Retinal pigment epithelial cell (primary cell): ENCODE measurements around the gene COPG1.
A peak's percentile ranks its signal among the peaks of the same experiment; 100 is the strongest.
"Not testable (repeated sequence)": the region's sequence is repeated elsewhere in the genome, so short reads cannot be mapped to it uniquely, and the experiment has no call there.

ENCODE experiments used
- DNase-seq: peaks from one replicate; pipeline ENCODE4 v3.0.0-alpha.2; 2010; ENCODE audit warnings: low read depth
- H3K4me3 ChIP-seq: 2 replicates; pipeline ENCODE4 v1.5.1; 2011; ENCODE audit warnings: mild to moderate bottlenecking, low read length, control low read depth, moderate library complexity
- TF ChIP-seq, protein P1 (sequence below): conservative IDR thresholded peaks from 2 replicates; pipeline ENCODE4 v1.5.1; 2011; ENCODE audit warnings: low read depth, low read length, control low read depth, inconsistent platforms

COPG1 gene

DNA sequence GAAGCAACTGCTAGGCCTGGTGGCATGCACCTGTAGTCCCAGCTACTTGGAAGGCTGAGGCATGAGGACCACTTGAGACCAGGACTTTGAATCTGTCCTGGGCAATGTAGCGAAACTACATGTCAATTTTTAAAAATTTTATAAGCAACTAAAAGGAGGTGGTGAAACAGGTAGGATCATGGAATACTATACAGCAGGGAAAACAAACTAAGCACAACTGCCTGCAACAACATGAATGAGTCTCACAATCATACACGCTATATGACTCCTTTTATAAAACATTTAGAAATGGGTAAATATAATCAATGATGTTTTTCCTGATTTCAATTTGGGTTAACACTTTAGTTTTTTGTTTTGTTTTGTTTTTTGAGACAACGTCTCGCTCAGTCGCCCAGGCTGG lies 36.2 kb upstream of the COPG1 start:
- no peak overlapping the region for H3K4me3 ChIP-seq
- TF ChIP-seq, protein P1, sequence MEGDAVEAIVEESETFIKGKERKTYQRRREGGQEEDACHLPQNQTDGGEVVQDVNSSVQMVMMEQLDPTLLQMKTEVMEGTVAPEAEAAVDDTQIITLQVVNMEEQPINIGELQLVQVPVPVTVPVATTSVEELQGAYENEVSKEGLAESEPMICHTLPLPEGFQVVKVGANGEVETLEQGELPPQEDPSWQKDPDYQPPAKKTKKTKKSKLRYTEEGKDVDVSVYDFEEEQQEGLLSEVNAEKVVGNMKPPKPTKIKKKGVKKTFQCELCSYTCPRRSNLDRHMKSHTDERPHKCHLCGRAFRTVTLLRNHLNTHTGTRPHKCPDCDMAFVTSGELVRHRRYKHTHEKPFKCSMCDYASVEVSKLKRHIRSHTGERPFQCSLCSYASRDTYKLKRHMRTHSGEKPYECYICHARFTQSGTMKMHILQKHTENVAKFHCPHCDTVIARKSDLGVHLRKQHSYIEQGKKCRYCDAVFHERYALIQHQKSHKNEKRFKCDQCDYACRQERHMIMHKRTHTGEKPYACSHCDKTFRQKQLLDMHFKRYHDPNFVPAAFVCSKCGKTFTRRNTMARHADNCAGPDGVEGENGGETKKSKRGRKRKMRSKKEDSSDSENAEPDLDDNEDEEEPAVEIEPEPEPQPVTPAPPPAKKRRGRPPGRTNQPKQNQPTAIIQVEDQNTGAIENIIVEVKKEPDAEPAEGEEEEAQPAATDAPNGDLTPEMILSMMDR = no peak
- DNase-seq = no peak

DNA sequence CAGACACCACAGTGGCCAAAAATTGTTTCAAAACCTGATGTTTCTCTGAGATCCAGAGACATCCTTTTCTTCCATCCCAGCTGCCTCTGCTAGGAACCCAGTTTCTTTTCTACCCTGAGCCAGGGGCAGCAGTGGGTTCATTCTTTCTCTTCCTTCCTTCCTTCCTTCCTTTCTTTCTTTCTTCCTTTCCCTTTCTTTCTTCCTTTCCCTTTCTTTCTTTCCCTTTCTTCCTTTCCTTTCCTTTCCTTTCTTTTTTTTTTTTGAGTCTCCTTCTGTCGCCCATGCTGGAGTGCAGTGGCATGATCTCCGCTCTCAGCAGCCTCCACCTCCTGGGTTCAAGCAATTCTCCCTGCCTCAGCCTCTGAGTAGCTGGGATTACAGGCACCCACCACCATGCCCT lies 30.7 kb upstream of the COPG1 start:
- TF ChIP-seq, protein P1 = no peak
- no peak for DNase-seq
- H3K4me3 ChIP-seq = no peak overlapping the region

DNA sequence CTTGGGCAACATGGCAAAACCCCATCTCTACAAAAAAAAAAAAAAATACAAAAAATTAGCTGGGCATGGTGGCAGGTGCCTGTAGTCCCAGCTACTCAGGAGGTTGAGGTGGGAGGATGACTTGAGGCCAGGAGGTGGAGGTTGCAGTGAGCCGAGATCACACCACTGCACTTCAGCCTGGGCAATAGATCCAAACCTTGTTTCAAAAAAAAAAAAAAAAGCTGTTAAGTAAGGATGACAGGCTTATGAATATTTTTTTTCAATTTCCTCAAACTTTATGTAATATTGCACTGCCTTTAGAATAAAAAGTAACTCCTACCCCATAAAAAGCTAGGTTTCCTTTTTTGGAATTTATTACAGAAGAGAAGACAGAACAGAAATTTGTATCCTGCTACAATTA lies 25.0 kb upstream of the COPG1 start:
- DNase-seq, H3K4me3 ChIP-seq: not testable (repeated sequence)

DNA sequence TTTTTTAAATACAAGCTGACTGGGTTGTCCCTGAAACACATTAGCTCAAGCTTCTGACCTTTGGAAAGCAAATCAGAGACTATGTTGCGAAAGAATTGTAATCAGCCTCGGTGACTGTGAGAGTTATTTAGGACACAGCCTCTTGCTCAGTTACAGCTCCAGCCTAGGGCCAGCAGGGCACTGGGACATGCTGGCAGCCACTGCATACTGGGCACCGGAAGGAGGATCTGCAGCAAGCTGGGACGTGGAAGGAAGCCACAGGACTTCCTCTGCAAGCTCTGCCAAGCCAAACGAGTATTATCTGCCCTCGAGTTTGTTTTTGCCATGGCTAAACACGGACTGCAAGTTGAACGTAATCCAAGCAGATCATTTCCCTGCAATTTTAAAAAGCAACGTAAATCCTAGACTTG lies 24.4 kb upstream of the COPG1 start:
- no peak for DNase-seq
- TF ChIP-seq, protein P1 = no peak
- no peak overlapping the region for H3K4me3 ChIP-seq

DNA sequence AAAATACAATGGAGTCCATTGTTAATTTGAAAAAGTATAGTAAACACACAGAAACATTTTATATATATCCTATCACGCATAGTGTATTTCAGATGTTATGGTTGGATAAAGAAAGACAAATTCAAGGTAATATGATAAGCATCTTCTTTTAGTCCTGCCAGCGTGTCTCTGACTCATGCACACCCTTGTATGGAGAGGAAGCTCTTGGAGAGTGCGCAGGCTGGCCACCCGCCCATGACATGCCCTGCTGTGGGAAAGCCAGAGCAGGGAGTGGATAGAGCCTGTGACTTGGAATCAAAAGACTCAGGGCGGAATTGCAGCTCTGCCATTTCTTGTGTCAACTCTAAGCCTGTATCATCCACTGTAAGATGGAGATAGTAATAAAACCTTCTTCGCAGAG lies 23.0 kb upstream of the COPG1 start:
- peak; percentile 49 for DNase-seq
- no peak overlapping the region for H3K4me3 ChIP-seq
- TF ChIP-seq, protein P1 = no peak

DNA sequence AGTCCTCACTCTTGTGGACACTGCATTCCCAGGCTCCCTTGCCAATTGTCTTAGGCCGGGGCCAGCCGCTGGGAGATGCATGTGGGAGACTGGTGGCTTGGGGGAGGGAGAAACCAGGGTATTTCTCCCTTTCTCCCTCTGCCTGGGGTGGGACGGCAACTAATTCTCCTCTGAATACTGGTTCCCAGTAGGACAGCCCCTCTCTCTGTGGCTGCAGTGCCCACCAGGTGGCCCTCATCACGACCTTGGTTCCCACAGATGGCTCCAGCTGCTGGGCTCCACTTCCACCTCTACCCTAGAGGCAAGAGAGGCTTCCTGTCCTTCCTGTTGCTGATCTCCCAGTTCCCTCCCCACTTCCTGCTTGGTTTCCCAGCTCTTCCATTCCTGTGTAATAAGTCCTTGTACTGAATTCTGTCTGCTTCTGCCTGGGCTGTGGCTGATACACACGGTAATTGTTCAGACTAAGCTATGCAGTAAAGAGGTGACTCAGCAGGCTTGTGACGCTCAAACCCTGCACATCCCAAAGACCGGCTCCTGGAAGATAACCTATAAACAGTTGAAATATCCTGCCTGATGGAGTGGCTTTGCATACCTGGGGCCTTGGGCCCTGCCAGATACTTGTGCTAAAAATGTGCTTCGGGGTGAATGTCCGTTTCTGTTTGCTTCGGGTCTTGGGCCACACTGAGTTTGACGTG lies 20.4 kb upstream of the COPG1 start:
- TF ChIP-seq, protein P1 = peak; percentile 22
- no peak overlapping the region for H3K4me3 ChIP-seq
- DNase-seq = peak; percentile 37

DNA sequence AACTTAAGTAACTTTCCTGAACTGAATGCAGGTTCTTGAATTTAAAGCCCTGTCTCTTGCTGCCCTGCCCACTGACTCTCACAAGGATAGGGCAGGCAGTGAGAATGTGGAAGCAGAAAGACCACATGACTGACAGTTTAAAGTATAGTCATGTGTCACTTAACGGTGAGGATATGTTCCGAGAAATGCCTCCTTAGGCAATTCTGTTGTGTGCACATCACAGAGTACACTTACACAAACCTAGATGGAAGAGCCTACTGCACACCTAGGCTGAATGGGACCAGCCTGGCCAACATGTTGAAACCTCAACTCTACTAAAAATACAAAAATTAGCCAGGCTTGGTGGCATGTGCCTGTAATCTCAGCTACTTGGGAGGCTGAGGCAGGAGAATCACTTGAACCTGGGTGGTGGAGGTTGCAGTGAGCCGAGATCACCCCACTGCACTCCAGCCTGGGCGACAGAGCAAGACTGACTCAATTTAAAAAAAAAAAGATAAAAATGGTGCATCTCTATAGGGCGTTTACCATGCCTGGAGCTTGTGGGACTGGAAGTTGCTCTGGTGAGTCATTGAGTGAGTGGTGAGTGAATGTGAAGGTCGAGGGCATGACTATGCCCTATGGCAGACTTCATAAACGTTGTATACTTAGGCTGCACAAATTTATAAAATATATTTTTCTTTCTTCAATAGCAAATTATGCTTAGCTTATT lies 18.9 kb upstream of the COPG1 start:
- TF ChIP-seq, protein P1 = no peak
- DNase-seq = no peak
- no peak overlapping the region for H3K4me3 ChIP-seq
